Retinal pigment epithelial cell (primary cell): ENCODE data around the gene TSLP.
A peak's percentile ranks its signal among the peaks of the same experiment; 100 is the strongest.

Experiments
- DNase-seq: peaks from one replicate; pipeline ENCODE4 v3.0.0-alpha.2; 2010; ENCODE audit warnings: low read depth
- H3K4me3 ChIP-seq: 2 replicates; pipeline ENCODE4 v1.5.1; 2011; ENCODE audit warnings: mild to moderate bottlenecking, low read length, control low read depth, moderate library complexity
- TF ChIP-seq, protein P1 (sequence below): conservative IDR thresholded peaks from 2 replicates; pipeline ENCODE4 v1.5.1; 2011; ENCODE audit warnings: low read depth, low read length, control low read depth, inconsistent platforms

Gene TSLP

DNA sequence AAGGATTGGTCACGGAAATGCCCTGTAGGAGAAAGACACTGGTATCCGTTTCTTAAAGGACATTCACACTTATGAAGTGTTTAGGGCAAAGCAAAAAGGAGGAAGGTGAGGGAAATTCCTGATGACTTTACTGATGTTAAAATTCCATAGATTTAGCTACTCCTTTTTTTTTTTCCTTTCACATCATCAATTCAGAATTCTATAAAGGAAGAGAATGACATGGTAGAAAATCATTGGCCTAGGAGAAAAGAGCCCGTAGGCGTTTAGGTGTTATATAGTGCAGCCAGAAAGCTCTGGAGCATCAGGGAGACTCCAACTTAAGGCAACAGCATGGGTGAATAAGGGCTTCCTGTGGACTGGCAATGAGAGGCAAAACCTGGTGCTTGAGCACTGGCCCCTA is at the start of gene TSLP:
Gene TSLP, plus strand, starts transcription at position 301 of the 400 bp plus-strand sequence. CDS start 178 bp downstream, outside the sequence.
- TF ChIP-seq, protein P1, sequence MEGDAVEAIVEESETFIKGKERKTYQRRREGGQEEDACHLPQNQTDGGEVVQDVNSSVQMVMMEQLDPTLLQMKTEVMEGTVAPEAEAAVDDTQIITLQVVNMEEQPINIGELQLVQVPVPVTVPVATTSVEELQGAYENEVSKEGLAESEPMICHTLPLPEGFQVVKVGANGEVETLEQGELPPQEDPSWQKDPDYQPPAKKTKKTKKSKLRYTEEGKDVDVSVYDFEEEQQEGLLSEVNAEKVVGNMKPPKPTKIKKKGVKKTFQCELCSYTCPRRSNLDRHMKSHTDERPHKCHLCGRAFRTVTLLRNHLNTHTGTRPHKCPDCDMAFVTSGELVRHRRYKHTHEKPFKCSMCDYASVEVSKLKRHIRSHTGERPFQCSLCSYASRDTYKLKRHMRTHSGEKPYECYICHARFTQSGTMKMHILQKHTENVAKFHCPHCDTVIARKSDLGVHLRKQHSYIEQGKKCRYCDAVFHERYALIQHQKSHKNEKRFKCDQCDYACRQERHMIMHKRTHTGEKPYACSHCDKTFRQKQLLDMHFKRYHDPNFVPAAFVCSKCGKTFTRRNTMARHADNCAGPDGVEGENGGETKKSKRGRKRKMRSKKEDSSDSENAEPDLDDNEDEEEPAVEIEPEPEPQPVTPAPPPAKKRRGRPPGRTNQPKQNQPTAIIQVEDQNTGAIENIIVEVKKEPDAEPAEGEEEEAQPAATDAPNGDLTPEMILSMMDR, result no peak

DNA sequence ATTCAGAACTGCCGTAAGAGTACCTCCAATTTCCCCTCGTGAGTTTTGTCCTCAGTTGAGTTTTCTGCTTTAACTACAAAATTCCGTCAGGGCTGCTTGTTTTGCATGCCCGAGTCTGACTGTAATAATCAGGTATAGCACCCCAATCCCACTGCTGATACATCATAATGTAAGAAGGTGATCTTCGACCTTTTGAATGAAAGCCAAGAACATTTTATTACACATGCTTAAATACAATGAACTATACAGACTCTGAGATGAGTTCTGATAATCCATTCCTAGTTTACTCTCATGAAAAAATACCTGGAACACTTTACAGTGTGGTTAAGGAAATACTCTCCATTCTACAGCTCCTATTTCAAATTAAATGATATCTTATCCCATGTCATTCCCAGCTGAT is 49.2 kb upstream of the TSLP start:
- DNase-seq, result no peak
- no peak overlapping the region for H3K4me3 ChIP-seq
- TF ChIP-seq, protein P1, result no peak

More for the DNA sequence above, at the start of gene TSLP:
- DNase-seq, result no peak
- H3K4me3 ChIP-seq, result peak within 1 kb of the TSS; percentile 46

DNA sequence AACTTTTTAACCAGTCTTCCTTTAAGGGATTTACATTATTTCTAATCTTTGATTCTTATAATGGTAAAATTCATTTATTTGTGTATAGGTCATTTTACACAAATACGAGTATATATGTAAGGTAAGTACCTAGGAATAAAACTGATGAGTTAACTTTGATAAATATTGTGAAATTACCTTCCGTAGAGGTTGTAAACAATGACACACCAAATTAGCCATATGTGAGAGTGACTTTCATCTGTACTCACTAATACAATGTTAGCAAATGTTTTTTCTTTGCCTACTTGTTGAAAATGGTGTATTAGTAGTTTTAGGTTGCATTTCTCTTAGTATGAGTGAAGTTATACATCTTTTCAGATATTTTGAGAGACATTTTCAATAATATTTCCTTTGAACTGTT is 42.6 kb upstream of the TSLP start:
- DNase-seq, result no peak
- no peak overlapping the region for H3K4me3 ChIP-seq
- TF ChIP-seq, protein P1, result no peak

DNA sequence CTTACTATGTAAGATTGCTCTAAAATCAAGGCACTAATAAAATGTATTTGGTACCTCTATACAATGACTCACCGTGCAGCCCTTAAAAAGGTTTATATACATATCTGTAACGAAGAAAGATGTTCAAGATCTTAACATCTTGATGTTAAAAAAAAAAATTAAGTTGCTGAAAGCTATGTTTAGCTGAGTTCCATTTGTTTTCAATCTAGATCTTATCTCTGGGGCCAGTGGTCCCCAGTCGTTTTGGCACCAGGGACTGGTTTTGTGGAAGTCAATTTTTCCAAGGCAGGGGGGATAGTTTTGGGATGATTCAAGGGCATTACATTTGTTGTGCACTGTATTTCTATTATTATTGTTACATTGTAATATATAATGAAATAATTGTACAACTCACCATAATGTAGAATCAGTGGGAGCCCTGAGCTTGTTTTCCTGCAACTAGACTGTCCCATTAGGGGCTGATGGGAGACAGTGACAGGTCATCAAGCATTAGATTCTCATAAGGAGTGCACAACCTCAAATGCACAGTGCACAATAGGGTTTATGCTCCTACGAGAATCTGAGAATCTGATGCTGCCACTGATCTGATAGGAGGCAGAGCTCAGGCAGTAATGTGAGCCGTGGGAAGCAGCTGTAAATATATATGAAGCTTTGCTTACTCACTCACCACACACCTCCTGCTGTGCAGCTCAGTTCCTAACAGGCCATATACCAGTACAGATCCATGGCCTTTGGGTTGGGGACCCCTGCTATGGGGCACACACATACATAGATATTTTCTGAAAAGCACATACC is 27.6 kb upstream of the TSLP start:
- H3K4me3 ChIP-seq, result no peak overlapping the region
- TF ChIP-seq, protein P1, result no peak
- DNase-seq, result no peak

DNA sequence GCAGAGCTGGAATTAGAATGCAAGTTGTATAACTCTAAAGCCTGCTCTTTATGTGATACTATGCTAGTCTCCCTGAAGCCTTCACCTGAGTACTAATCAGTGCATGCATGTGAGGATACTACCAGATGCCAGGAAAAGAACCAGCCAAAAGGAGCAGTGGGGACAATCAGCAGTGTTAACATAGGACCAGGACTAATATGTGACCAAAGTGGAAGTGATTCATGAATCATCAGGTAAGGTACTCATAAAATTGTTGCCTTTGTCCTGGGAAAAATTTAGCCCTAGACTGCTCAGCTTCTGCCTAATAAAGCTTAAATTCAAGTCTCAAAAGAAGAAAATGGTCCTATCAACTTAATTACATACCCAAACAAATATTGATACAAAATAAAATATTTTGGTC is 13.4 kb upstream of the TSLP start:
- H3K4me3 ChIP-seq, result no peak overlapping the region
- TF ChIP-seq, protein P1, result no peak
- no peak for DNase-seq

DNA sequence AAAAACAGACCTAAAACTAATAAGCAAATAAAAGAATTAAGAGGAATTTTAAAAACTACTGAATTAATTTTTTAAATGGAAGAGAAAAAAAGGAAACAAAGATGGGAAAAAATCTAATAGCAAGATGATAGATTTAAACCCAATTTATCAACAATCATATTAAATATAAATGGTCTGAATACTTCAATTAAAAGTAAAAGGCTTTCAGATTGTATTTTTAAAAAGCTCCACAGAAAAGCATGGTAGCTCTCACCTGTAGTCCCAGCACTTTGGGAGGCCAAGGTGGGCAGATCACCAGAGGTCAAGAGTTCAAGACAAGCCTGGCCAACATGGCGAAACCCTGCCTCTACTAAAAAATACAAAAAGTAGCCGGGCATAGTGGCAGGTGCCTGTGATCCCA is 11.3 kb upstream of the TSLP start:
- TF ChIP-seq, protein P1, result no peak
- no peak overlapping the region for H3K4me3 ChIP-seq
- DNase-seq, result no peak

DNA sequence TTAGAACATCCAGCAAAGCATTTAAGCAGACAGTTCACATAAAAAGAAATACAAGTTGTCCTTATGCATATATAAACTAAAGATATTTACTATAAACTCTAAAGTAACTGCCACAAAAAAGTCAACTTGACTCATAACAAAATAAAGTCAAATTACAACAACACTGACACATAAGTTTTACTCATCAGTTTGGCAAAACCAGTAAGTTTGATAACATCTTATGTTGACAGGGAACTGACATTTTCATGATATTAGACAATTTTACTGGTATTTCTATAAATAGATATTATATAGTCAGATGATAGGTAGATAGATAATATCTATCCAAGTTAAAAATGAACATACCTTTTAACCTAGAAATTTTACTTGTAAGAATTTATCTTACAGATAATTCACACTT is 9.9 kb upstream of the TSLP start:
- no peak overlapping the region for H3K4me3 ChIP-seq
- DNase-seq, result no peak
- TF ChIP-seq, protein P1, result no peak
